LNCaP clone FGC (cell line): ENCODE results near the gene CRABP1.

ENCODE experiments used
- DNase-seq: peaks from one replicate; pipeline ENCODE4 v3.0.0-alpha.2; 2011; ENCODE audit warnings: low read depth
- H3K4me3 ChIP-seq: 2 replicates; pipeline ENCODE4 v1.5.1; 2011; ENCODE audit warnings: mild to moderate bottlenecking, low read depth, low read length, control low read depth
- CTCF ChIP-seq: IDR thresholded peaks from 2 replicates; pipeline ENCODE4 v1.5.1; 2012; ENCODE audit warnings: mild to moderate bottlenecking; ENCODE audit not compliant: control insufficient read depth, insufficient read depth; ENCODE audit errors: extremely low read depth

Gene CRABP1

GRCh38 chr15:78311292-78311691 is 28.9 kb upstream of the CRABP1 start:
- no peak for DNase-seq
- no peak for TF ChIP-seq CTCF
- H3K4me3 ChIP-seq: no peak overlapping the region

- TF ChIP-seq CTCF: no peak
- DNase-seq: no peak
- H3K4me3 ChIP-seq: no peak overlapping the region
Measured at GRCh38 chr15:78312536-78312935, 27.6 kb upstream of the CRABP1 start.

GRCh38 chr15:78312957-78313356 is 27.2 kb upstream of the CRABP1 start:
- TF ChIP-seq CTCF: no peak
- no peak for DNase-seq
- H3K4me3 ChIP-seq: no peak overlapping the region

- H3K4me3 ChIP-seq: no peak overlapping the region
- TF ChIP-seq CTCF: no peak
- DNase-seq: no peak
Measured at GRCh38 chr15:78313383-78313782, 26.8 kb upstream of the CRABP1 start.

- DNase-seq: no peak
- TF ChIP-seq CTCF: no peak
Measured at GRCh38 chr15:78314181-78314581, 26.0 kb upstream of the CRABP1 start.

GRCh38 chr15:78315686-78316282 is 24.4 kb upstream of the CRABP1 start:
- H3K4me3 ChIP-seq: no peak overlapping the region
- DNase-seq: no peak
- peak; percentile 30 for TF ChIP-seq CTCF

More at GRCh38 chr15:78314181-78314581, 26.0 kb upstream of the CRABP1 start:
- no peak overlapping the region for H3K4me3 ChIP-seq
